Activated CD4-positive, alpha-beta T cell treated with anti-CD3 and anti-CD28 coated beads, Interleukin-2, amount 50 U/mL, for 48 hours (primary cell): ENCODE measurements around the gene FURIN.
"Not testable (repeated sequence)": the region's sequence is repeated elsewhere in the genome, so short reads cannot be mapped to it uniquely, and the experiment has no call there.

Experiments
- DNase-seq, 2 experiments: peaks; one replicate each; pipeline ENCODE4 v3.0.0-alpha.2; 2020

FURIN gene

GRCh38 chr15:90868261-90868689, at the start of gene FURIN:
TSS of gene FURIN (plus strand) at chr15:90868588. CDS start at chr15:90875741, 7,153 bp downstream.
- peak; percentile 47 to 63 for DNase-seq

GRCh38 chr15:90819390-90819789, 49.0 kb upstream of the FURIN start:
- no peak for DNase-seq

- no peak for DNase-seq
These were observed 48.5 kb upstream of the FURIN start for GRCh38 chr15:90819850-90820249.

- DNase-seq: no peak
These were observed 47.9 kb upstream of the FURIN start for GRCh38 chr15:90820481-90820880.

- peak in 1 of 2 experiments; percentile 2 for DNase-seq
These were observed 46.0 kb upstream of the FURIN start for GRCh38 chr15:90822204-90822955.

GRCh38 chr15:90823455-90823974, 44.9 kb upstream of the FURIN start:
- DNase-seq: no peak

GRCh38 chr15:90825115-90825899, 43.1 kb upstream of the FURIN start:
- DNase-seq: not testable (repeated sequence)

- DNase-seq: not testable (repeated sequence)
These were observed 42.0 kb upstream of the FURIN start for GRCh38 chr15:90826206-90826885.

GRCh38 chr15:90826886-90827435, 41.4 kb upstream of the FURIN start:
- no peak for DNase-seq

- no peak for DNase-seq
These were observed 40.3 kb upstream of the FURIN start for GRCh38 chr15:90828111-90828510.

GRCh38 chr15:90829126-90829525, 39.3 kb upstream of the FURIN start:
- DNase-seq: no peak

- peak; percentile 73 to 83 for DNase-seq
These were observed 38.4 kb upstream of the FURIN start for GRCh38 chr15:90829942-90830440.

- no peak for DNase-seq
These were observed 33.8 kb upstream of the FURIN start for GRCh38 chr15:90834626-90835025.

- no peak for DNase-seq
These were observed 32.0 kb upstream of the FURIN start for GRCh38 chr15:90836296-90836871.

GRCh38 chr15:90837094-90837493, 31.3 kb upstream of the FURIN start:
- DNase-seq: peak; percentile 69 to 77

GRCh38 chr15:90838139-90838538, 30.2 kb upstream of the FURIN start:
- DNase-seq: peak; percentile 91 to 92

GRCh38 chr15:90838544-90838943, 29.8 kb upstream of the FURIN start:
- peak; percentile 50 to 58 for DNase-seq

- DNase-seq: peak; percentile 59 to 70
These were observed 29.0 kb upstream of the FURIN start for GRCh38 chr15:90839187-90840071.

- DNase-seq: no peak
These were observed 28.1 kb upstream of the FURIN start for GRCh38 chr15:90840157-90840855.

- DNase-seq: no peak
These were observed 27.4 kb upstream of the FURIN start for GRCh38 chr15:90840954-90841353.

- DNase-seq: no peak
These were observed 23.7 kb upstream of the FURIN start for GRCh38 chr15:90844696-90845095.
